ENCODE measurements around the gene AMN.

AMN gene

GRCh38 chr14:102930138-102930752 is 7.8 kb downstream of the AMN start:
- no peak for DNase-seq

- DNase-seq: no peak
Measured at GRCh38 chr14:102930753-102931579, 8.5 kb downstream of the AMN start.

- no peak for DNase-seq
Measured at GRCh38 chr14:102931580-102932285, 9.3 kb downstream of the AMN start.

- no peak for DNase-seq
Measured at GRCh38 chr14:102932484-102933248, 10.2 kb downstream of the AMN start.

- DNase-seq: no peak
Measured at GRCh38 chr14:102933618-102934231, 11.3 kb downstream of the AMN start.

GRCh38 chr14:102935756-102936155 is 13.3 kb downstream of the AMN start:
- DNase-seq: no peak

- DNase-seq: no peak
Measured at GRCh38 chr14:102937331-102938175, 15.1 kb downstream of the AMN start.

GRCh38 chr14:102938191-102938590 is 15.7 kb downstream of the AMN start:
- DNase-seq: no peak

- no peak for DNase-seq
Measured at GRCh38 chr14:102939329-102939728, 16.9 kb downstream of the AMN start.

GRCh38 chr14:102939820-102940561 is 17.5 kb downstream of the AMN start:
- DNase-seq: no peak

GRCh38 chr14:102940729-102941362 is 18.4 kb downstream of the AMN start:
- no peak for DNase-seq

GRCh38 chr14:102941419-102942011 is 19.1 kb downstream of the AMN start:
- no peak for DNase-seq

- no peak for DNase-seq
Measured at GRCh38 chr14:102942069-102942468, 19.6 kb downstream of the AMN start.

- DNase-seq: no peak
Measured at GRCh38 chr14:102943454-102943853, 21.0 kb downstream of the AMN start.

GRCh38 chr14:102943979-102944378 is 21.5 kb downstream of the AMN start:
- DNase-seq: no peak

GRCh38 chr14:102944448-102945330 is 22.2 kb downstream of the AMN start:
- DNase-seq: no peak

GRCh38 chr14:102945346-102946130 is 23.1 kb downstream of the AMN start:
- no peak for DNase-seq
